H9 (cell line): ENCODE measurements around the gene ZSCAN16. TPM values are rescaled to one million over a fixed set of nuclear protein-coding genes. Genes with fewer than 3 reads are reported as not detected.

Experiments
- DNase-seq: peaks from one replicate; pipeline ENCODE4 v3.0.0-alpha.2; 2017
- H2AFZ ChIP-seq: one replicate; pipeline ENCODE4 v1.6.1; 2013; ENCODE audit warnings: mild to moderate bottlenecking, low read length, control low read depth, moderate library complexity
- H2AK5ac ChIP-seq: 2 replicates; pipeline ENCODE4 v1.6.1; 2013; ENCODE audit warnings: low read length, control low read depth, mixed read lengths; ENCODE audit not compliant: insufficient read length
- H2BK120ac ChIP-seq: one replicate; pipeline ENCODE4 v1.6.1; 2013; ENCODE audit warnings: low read depth, mild to moderate bottlenecking, low read length, control low read depth, inconsistent platforms; ENCODE audit not compliant: poor library complexity, severe bottlenecking
- H2BK12ac ChIP-seq: 2 replicates; pipeline ENCODE4 v1.6.1; 2013; ENCODE audit warnings: low read length, control low read depth, mixed read lengths, low read depth; ENCODE audit not compliant: insufficient read length
- H2BK15ac ChIP-seq: 2 replicates; pipeline ENCODE4 v1.6.1; 2013; ENCODE audit warnings: low read depth, low read length, control low read depth
- H2BK20ac ChIP-seq: one replicate; pipeline ENCODE4 v1.6.1; 2013; ENCODE audit warnings: low read depth, mild to moderate bottlenecking, low read length, control low read depth, inconsistent platforms; ENCODE audit not compliant: poor library complexity, severe bottlenecking
- H2BK5ac ChIP-seq: 2 replicates; pipeline ENCODE4 v1.6.1; 2013; ENCODE audit warnings: low read length, control low read depth, mixed read lengths; ENCODE audit not compliant: insufficient read length
- H3K14ac ChIP-seq: 2 replicates; pipeline ENCODE4 v1.6.1; 2013; ENCODE audit warnings: low read length, control low read depth; ENCODE audit not compliant: insufficient read depth
- H3K18ac ChIP-seq: 2 replicates; pipeline ENCODE4 v1.6.1; 2013; ENCODE audit warnings: low read depth, mild to moderate bottlenecking, mixed read lengths, low read length, control low read depth; ENCODE audit not compliant: insufficient read length
- H3K23ac ChIP-seq: 2 replicates; pipeline ENCODE4 v1.6.1; 2013; ENCODE audit warnings: low read length, control low read depth, mixed read lengths, low read depth; ENCODE audit not compliant: insufficient read length
- H3K23me2 ChIP-seq: 2 replicates; pipeline ENCODE4 v1.6.1; 2013; ENCODE audit warnings: low read depth, mild to moderate bottlenecking, mixed read lengths, low read length, control low read depth; ENCODE audit not compliant: insufficient read length, poor library complexity, severe bottlenecking
- H3K27ac ChIP-seq: 2 replicates; pipeline ENCODE4 v1.5.1; 2013; ENCODE audit warnings: low read length, control low read depth, mixed read lengths, low read depth; ENCODE audit not compliant: insufficient read length
- H3K27me3 ChIP-seq: 2 replicates; pipeline ENCODE4 v1.6.1; 2013; ENCODE audit warnings: low read length, control low read depth, inconsistent platforms; ENCODE audit not compliant: insufficient read depth
- H3K4ac ChIP-seq: 2 replicates; pipeline ENCODE4 v1.6.1; 2013; ENCODE audit warnings: low read depth, mild to moderate bottlenecking, control low read depth, inconsistent platforms, low read length, moderate library complexity
- H3K4me1 ChIP-seq: 2 replicates; pipeline ENCODE4 v1.6.1; 2013; ENCODE audit warnings: low read length, control low read depth, inconsistent platforms; ENCODE audit not compliant: insufficient read depth
- H3K4me2 ChIP-seq: 2 replicates; pipeline ENCODE4 v1.6.1; 2013; ENCODE audit warnings: low read length, control low read depth, mixed read lengths; ENCODE audit not compliant: insufficient read length, insufficient read depth
- H3K56ac ChIP-seq: 2 replicates; pipeline ENCODE4 v1.6.1; 2013; ENCODE audit warnings: low read depth, mild to moderate bottlenecking, mixed read lengths, low read length, control low read depth; ENCODE audit not compliant: insufficient read length
- H3K79me1 ChIP-seq: 2 replicates; pipeline ENCODE4 v1.6.1; 2013; ENCODE audit warnings: low read depth, mild to moderate bottlenecking, moderate library complexity, low read length, control low read depth, inconsistent platforms; ENCODE audit not compliant: insufficient read depth, poor library complexity, severe bottlenecking
- H3K79me2 ChIP-seq: 2 replicates; pipeline ENCODE4 v1.6.1; 2013; ENCODE audit warnings: low read length, control low read depth, inconsistent platforms; ENCODE audit not compliant: insufficient read depth
- H3K9ac ChIP-seq: 2 replicates; pipeline ENCODE4 v1.6.1; 2013; ENCODE audit warnings: low read length, control low read depth, mixed read lengths; ENCODE audit not compliant: insufficient read length; ENCODE audit errors: extremely low read depth
- H3K9me3 ChIP-seq: one replicate; pipeline ENCODE4 v1.6.1; 2013; ENCODE audit warnings: low read depth, low read length, inconsistent platforms; ENCODE audit not compliant: control insufficient read depth
- H3T11ph ChIP-seq: one replicate; pipeline ENCODE4 v1.6.1; 2013; ENCODE audit warnings: mild to moderate bottlenecking, low read length, control low read depth, inconsistent platforms
- H4K20me1 ChIP-seq: one replicate; pipeline ENCODE4 v1.6.1; 2013; ENCODE audit not compliant: control insufficient read depth, insufficient read length, insufficient read depth
- H4K5ac ChIP-seq: 2 replicates; pipeline ENCODE4 v1.6.1; 2013; ENCODE audit warnings: low read depth, mild to moderate bottlenecking, mixed read lengths, low read length, control low read depth; ENCODE audit not compliant: insufficient read length
- H4K8ac ChIP-seq: replicated peaks from 2 replicates; pipeline ENCODE4 v1.6.1; 2013; ENCODE audit warnings: low read length, control low read depth, mixed read lengths, low read depth; ENCODE audit not compliant: insufficient read length
- H4K91ac ChIP-seq: 2 replicates; pipeline ENCODE4 v1.6.1; 2013; ENCODE audit warnings: low read depth, mild to moderate bottlenecking, moderate library complexity, mixed read lengths, low read length, control low read depth; ENCODE audit not compliant: insufficient read length
- H3K27ac Mint-ChIP-seq, 3 experiments: 2 replicates in 2 of 3; 3 replicates in 1 of 3; pipeline ENCODE4 v1.8.0; 2020 to 2021; ENCODE audit warnings: mixed read lengths in 3 of 3, mild to moderate bottlenecking in 1 of 3, moderate library complexity in 1 of 3
- H3K27me3 Mint-ChIP-seq: 2 replicates; pipeline ENCODE4 v1.8.0; 2021; ENCODE audit warnings: low read depth, mild to moderate bottlenecking, moderate library complexity, mixed read lengths
- H3K36me3 Mint-ChIP-seq, 3 experiments: 2 replicates in 2 of 3; 3 replicates in 1 of 3; pipeline ENCODE4 v1.8.0; 2020 to 2021; ENCODE audit warnings: low read depth in 3 of 3, mixed read lengths in 3 of 3; ENCODE audit not compliant: insufficient read depth in 1 of 3
- H3K4me1 Mint-ChIP-seq, 2 experiments: 2 replicates each; pipeline ENCODE4 v1.8.0; 2020; ENCODE audit warnings: mixed read lengths in 2 of 2
- H3K4me3 Mint-ChIP-seq, 2 experiments: 2 replicates in 1 of 2; 3 replicates in 1 of 2; pipeline ENCODE4 v1.8.0; 2020 to 2021; ENCODE audit warnings: mild to moderate bottlenecking in 2 of 2, mixed read lengths in 2 of 2, moderate library complexity in 1 of 2
- H3K9me3 Mint-ChIP-seq, 2 experiments: 2 replicates in 1 of 2; 3 replicates in 1 of 2; pipeline ENCODE4 v1.8.0; 2020; ENCODE audit warnings: mild to moderate bottlenecking in 2 of 2, mixed read lengths in 2 of 2, moderate library complexity in 1 of 2
- WGBS: extraction: QIAGEN DNeasy Blood & Tissue Kit; methylation state at CpG from one replicate; pipeline ENCODE4 v1.1.7; 2013; ENCODE audit warnings: missing lambda C conversion rate, low lambda C conversion rate, mixed read lengths; ENCODE audit not compliant: insufficient read length; ENCODE audit errors: extremely low coverage; 5-methylcytosine and 5-hydroxymethylcytosine counted together
- total RNA-seq: library from RNA; stranded (reverse); gene quantifications from 2 replicates; pipeline ENCODE4 v1.2.1, GENCODE V29; 2021
- TF ChIP-seq, protein P1 (sequence below): fragments of 200-600 bp; sonication (generic); conservative IDR thresholded peaks from 3 replicates; pipeline ENCODE4 v1.8.0; 2021; ENCODE audit warnings: antibody characterized with exemption, mild to moderate bottlenecking

The ZSCAN16 gene
- total RNA-seq, 1 experiment from 2014 or later = 11.0 TPM

- no peak overlapping the region for H2BK120ac ChIP-seq
- H3K36me3 Mint-ChIP-seq = peaks cover 10 to 55% (median 41%) of the 10 kb centered on the region in 3 experiments; a peak in 6 of 7 replicates
- no peak overlapping the region for H3T11ph ChIP-seq
- H3K4ac ChIP-seq = no peak overlapping the region
- WGBS = no CpG with 5 or more reads among the region's 6 CpGs
- H3K9ac ChIP-seq = peak overlapping the region; percentile 80
- H3K27me3 Mint-ChIP-seq = no peaks in the 10 kb centered on the region
- H2BK15ac ChIP-seq = no peak overlapping the region
- H3K4me3 Mint-ChIP-seq = peak overlapping the region; percentile 98 to 99
- H3K79me1 ChIP-seq = peaks cover 3% of the 10 kb centered on the region
- H3K9me3 ChIP-seq = no peaks in the 10 kb centered on the region
- H2AK5ac ChIP-seq = no peak overlapping the region
- H3K27me3 ChIP-seq = no peaks in the 10 kb centered on the region
- H3K23me2 ChIP-seq = no peaks in the 10 kb centered on the region
- H3K14ac ChIP-seq = no peak overlapping the region
- TF ChIP-seq, protein P1, sequence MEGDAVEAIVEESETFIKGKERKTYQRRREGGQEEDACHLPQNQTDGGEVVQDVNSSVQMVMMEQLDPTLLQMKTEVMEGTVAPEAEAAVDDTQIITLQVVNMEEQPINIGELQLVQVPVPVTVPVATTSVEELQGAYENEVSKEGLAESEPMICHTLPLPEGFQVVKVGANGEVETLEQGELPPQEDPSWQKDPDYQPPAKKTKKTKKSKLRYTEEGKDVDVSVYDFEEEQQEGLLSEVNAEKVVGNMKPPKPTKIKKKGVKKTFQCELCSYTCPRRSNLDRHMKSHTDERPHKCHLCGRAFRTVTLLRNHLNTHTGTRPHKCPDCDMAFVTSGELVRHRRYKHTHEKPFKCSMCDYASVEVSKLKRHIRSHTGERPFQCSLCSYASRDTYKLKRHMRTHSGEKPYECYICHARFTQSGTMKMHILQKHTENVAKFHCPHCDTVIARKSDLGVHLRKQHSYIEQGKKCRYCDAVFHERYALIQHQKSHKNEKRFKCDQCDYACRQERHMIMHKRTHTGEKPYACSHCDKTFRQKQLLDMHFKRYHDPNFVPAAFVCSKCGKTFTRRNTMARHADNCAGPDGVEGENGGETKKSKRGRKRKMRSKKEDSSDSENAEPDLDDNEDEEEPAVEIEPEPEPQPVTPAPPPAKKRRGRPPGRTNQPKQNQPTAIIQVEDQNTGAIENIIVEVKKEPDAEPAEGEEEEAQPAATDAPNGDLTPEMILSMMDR = no peak
- no peaks in the 10 kb centered on the region for H4K20me1 ChIP-seq
- no peak for DNase-seq
- H3K4me2 ChIP-seq = peak overlapping the region; percentile 60
- no peak overlapping the region for H2BK20ac ChIP-seq
- H3K56ac ChIP-seq = no peak overlapping the region
- H3K4me1 ChIP-seq = no peaks in the 10 kb centered on the region
- no peak overlapping the region for H4K91ac ChIP-seq
- no peak overlapping the region for H2AFZ ChIP-seq
- peak overlapping the region; percentile 86 to 98 (median 98); a peak in 5 of 7 replicates for H3K27ac Mint-ChIP-seq
- H4K5ac ChIP-seq = no peak overlapping the region
- peaks cover 12% of the 10 kb centered on the region in 2 experiments for H3K4me1 Mint-ChIP-seq
- H3K18ac ChIP-seq = no peak overlapping the region
- H3K27ac ChIP-seq = no peak overlapping the region
- H3K9me3 Mint-ChIP-seq = no peaks in the 10 kb centered on the region
- no peak overlapping the region for H2BK12ac ChIP-seq
- H2BK5ac ChIP-seq = no peak overlapping the region
- H4K8ac ChIP-seq = no peak overlapping the region
- H3K23ac ChIP-seq = no peak overlapping the region
- H3K79me2 ChIP-seq = peaks cover 3% of the 10 kb centered on the region; the same call in 1 of the 2 replicates
Observed at GRCh38 chr6:28124971-28125353, 553 bp downstream of the ZSCAN16 start.
